HepG2 (cell line): Measurements from ENCODE around the gene ZBTB7A. TPM values are rescaled to one million over a fixed set of nuclear protein-coding genes. Genes with fewer than 3 reads are reported as not detected.
A peak's percentile ranks its signal among the peaks of the same experiment; 100 is the strongest.

Source experiments
- ATAC-seq: fragments of 200-7000 bp; cut with Tn5 transposase; 3 replicates; pipeline ENCODE4 v1.9.1; 2020; ENCODE audit warnings: mild to moderate bottlenecking, moderate library complexity
- BruUV-seq: library from RNA; stranded (reverse); fragments of 400-500 nt; replicated peaks from 2 replicates; lab custom pipeline; 2021; lab: Mats Ljungman, UMichigan
- CTCF ChIA-PET: fragments of 300-600 bp; formaldehyde crosslinking; extraction: SDS; loops from one replicate; lab custom pipeline; 2021; ENCODE audit warnings: low total read pairs, inconsistent platforms, low intra/inter-chr PET ratio; lab: Yijun Ruan, JAX
- POLR2A ChIA-PET: fragments of 350-600 bp; sonication (Branson Sonifier 250); formaldehyde crosslinking; loops from one replicate; lab custom pipeline; 2020; ENCODE audit warnings: antibody characterized with exemption, inconsistent platforms; lab: Yijun Ruan, JAX
- DNase-seq: peaks from one replicate; pipeline ENCODE4 v3.0.0-alpha.2; 2015; ENCODE audit warnings: low spot score
- FAIRE-seq: peaks from 3 replicates; lab custom pipeline; 2011; peaks lifted over from hg19 to GRCh38; lab: Jason Lieb, UNC
- H2AFZ ChIP-seq: one replicate; pipeline ENCODE4 v1.6.1; 2011; ENCODE audit warnings: low read length, inconsistent platforms
- H3K27ac ChIP-seq: fragments of 300-600 bp; 3 replicates; pipeline ENCODE4 v1.8.0; 2011; ENCODE audit warnings: mixed run types, mild to moderate bottlenecking, mixed read lengths, low read length, inconsistent platforms; ENCODE audit not compliant: insufficient read depth; ENCODE audit errors: extremely low read length
- H3K27me3 ChIP-seq, 2 experiments: fragments of 200-600 bp in 1 of 2; 2 replicates in 1 of 2; 3 replicates in 1 of 2; pipeline versions ENCODE4 v1.6.0 to v1.8.0; 2011; ENCODE audit warnings: low read length in 2 of 2, mild to moderate bottlenecking in 2 of 2, moderate library complexity in 2 of 2, inconsistent platforms in 1 of 2; ENCODE audit not compliant: insufficient read depth in 2 of 2, control insufficient read depth in 1 of 2
- H3K36me3 ChIP-seq, 2 experiments: fragments of 200-600 bp in 1 of 2; replicated peaks in 1 of 2; 2 replicates in 1 of 2; 3 replicates in 1 of 2; pipeline versions ENCODE4 v1.5.1 to v1.8.0; 2011; ENCODE audit warnings: low read length in 2 of 2, inconsistent platforms in 1 of 2; ENCODE audit not compliant: insufficient read depth in 2 of 2, control insufficient read depth in 1 of 2
- H3K4me1 ChIP-seq: 2 replicates; pipeline ENCODE4 v1.5.1; 2012; ENCODE audit warnings: low read length, inconsistent platforms; ENCODE audit not compliant: insufficient read depth
- H3K4me2 ChIP-seq: 2 replicates; pipeline ENCODE4 v1.6.0; 2011; ENCODE audit warnings: low read depth, low read length, inconsistent platforms
- H3K4me3 ChIP-seq, 3 experiments: fragments of 200-600 bp in 1 of 3; sonication (generic), shearing (Covaris generic) in 1 of 3; replicated peaks in 1 of 3; 2 replicates each; pipeline ENCODE4 v1.5.1; 2011 to 2016; ENCODE audit warnings: low read length in 3 of 3, inconsistent platforms in 2 of 3, low read depth in 2 of 3, mild to moderate bottlenecking in 2 of 3, control low read depth in 1 of 3, mixed read lengths in 1 of 3; ENCODE audit not compliant: insufficient read depth in 1 of 3
- H3K79me2 ChIP-seq: one replicate; pipeline ENCODE4 v1.6.1; 2011; ENCODE audit warnings: low read length, inconsistent platforms; ENCODE audit not compliant: insufficient read depth
- H3K9ac ChIP-seq: 2 replicates; pipeline ENCODE4 v1.6.0; 2011; ENCODE audit warnings: mild to moderate bottlenecking, low read depth, low read length, inconsistent platforms; ENCODE audit not compliant: insufficient read depth
- H3K9me3 ChIP-seq: 2 replicates; pipeline ENCODE4 v1.5.1; 2012; ENCODE audit warnings: mild to moderate bottlenecking, low read length
- H4K20me1 ChIP-seq: 2 replicates; pipeline ENCODE4 v1.6.0; 2011; ENCODE audit warnings: inconsistent platforms, mild to moderate bottlenecking, low read length, moderate library complexity; ENCODE audit not compliant: insufficient read depth
- CCDC6 ChIP-seq: sonication (generic); formaldehyde crosslinking; IDR thresholded peaks from 2 replicates; pipeline ENCODE4 v1.8.1; 2022; ENCODE audit warnings: mild to moderate bottlenecking, missing genetic modification reagents, moderate library complexity
- MYNN ChIP-seq: sonication (generic); formaldehyde crosslinking; IDR thresholded peaks from 2 replicates; pipeline ENCODE4 v1.4.0; 2020; ENCODE audit warnings: mild to moderate bottlenecking, low read depth, missing genetic modification reagents
- NR2F1 ChIP-seq, 2 experiments: fragments of 450-650 bp in 1 of 2; formaldehyde crosslinking in 1 of 2; IDR thresholded peaks; 2 replicates each; pipeline versions ENCODE4 v1.5.0 to v1.6.1; 2016 to 2020; ENCODE audit warnings: mild to moderate bottlenecking in 1 of 2, missing compliant biosample characterization in 1 of 2, missing genetic modification reagents in 1 of 2, moderate library complexity in 1 of 2
- RXRB ChIP-seq: IDR thresholded peaks from 2 replicates; pipeline ENCODE4 v1.6.1; 2016; ENCODE audit warnings: borderline replicate concordance, missing genetic modification reagents, missing compliant biosample characterization
- ZFX ChIP-seq: sonication (generic); formaldehyde crosslinking; IDR thresholded peaks from 2 replicates; pipeline ENCODE4 v1.4.0; 2020; ENCODE audit warnings: mild to moderate bottlenecking, low read depth, missing genetic modification reagents, moderate library complexity
- WGBS: methylation state at CpG from one replicate; pipeline ENCODE4 v1.1.6; 2017; ENCODE audit warnings: low lambda C conversion rate; 5-methylcytosine and 5-hydroxymethylcytosine counted together
- in situ Hi-C: cut with HindIII; loops from 2 replicates; pipeline ENCODE4 v1.10.0; 2017; ENCODE audit warnings: low pct_unique_long_range_greater_than_20kb; ENCODE audit not compliant: extremely low pct_ligation_motif_present
- intact Hi-C: fragments of 100-400 bp; cut with micrococcal nuclease; formaldehyde crosslinking; loops from one replicate; pipeline ENCODE4 v1.10.0; 2022; ENCODE audit not compliant: unreplicated experiment
- polyA plus RNA-seq, 8 experiments: library from polyadenylated mRNA; depleted of rRNA in 3 of 8; stranded (reverse) in 7 of 8; unstranded in 1 of 8; fragments of >200 nt; fragmentation: Illumina TruSeq in 4 of 8; extraction: Trizol in 4 of 8; gene quantifications; 2 replicates each; pipeline versions ENCODE4 v1.2.1 to v1.2.3, GENCODE V29; 2011 to 2016; ENCODE audit warnings: low read depth in 4 of 8, missing spikeins in 1 of 8, mixed read lengths in 1 of 8; ENCODE audit not compliant: insufficient read depth in 1 of 8
- total RNA-seq, 5 experiments: library from RNA; depleted of rRNA; stranded (reverse); fragments of >200 nt; fragmentation: Illumina TruSeq; extraction: Trizol; gene quantifications; 2 replicates each; pipeline ENCODE4 v1.2.3, GENCODE V29; 2016; ENCODE audit warnings: low read depth in 1 of 5
- TF ChIP-seq, protein P1 (sequence below): sonication (generic); formaldehyde crosslinking; conservative IDR thresholded peaks from 2 replicates; pipeline ENCODE4 v1.4.0; 2020; ENCODE audit warnings: missing genetic modification reagents
- TF ChIP-seq, protein P2 (sequence below): sonication (generic); formaldehyde crosslinking; IDR thresholded peaks from one replicate; pipeline ENCODE4 v1.5.1; 2020; ENCODE audit warnings: mild to moderate bottlenecking, missing genetic modification reagents; ENCODE audit errors: not compliant biosample characterization

ZBTB7A gene
- total and polyA plus RNA-seq, 2 of the 13 experiments (the other 11 are each of a cell fraction or from before 2014, with no cell fraction given), result 3.6 to 4.0 TPM

DNA sequence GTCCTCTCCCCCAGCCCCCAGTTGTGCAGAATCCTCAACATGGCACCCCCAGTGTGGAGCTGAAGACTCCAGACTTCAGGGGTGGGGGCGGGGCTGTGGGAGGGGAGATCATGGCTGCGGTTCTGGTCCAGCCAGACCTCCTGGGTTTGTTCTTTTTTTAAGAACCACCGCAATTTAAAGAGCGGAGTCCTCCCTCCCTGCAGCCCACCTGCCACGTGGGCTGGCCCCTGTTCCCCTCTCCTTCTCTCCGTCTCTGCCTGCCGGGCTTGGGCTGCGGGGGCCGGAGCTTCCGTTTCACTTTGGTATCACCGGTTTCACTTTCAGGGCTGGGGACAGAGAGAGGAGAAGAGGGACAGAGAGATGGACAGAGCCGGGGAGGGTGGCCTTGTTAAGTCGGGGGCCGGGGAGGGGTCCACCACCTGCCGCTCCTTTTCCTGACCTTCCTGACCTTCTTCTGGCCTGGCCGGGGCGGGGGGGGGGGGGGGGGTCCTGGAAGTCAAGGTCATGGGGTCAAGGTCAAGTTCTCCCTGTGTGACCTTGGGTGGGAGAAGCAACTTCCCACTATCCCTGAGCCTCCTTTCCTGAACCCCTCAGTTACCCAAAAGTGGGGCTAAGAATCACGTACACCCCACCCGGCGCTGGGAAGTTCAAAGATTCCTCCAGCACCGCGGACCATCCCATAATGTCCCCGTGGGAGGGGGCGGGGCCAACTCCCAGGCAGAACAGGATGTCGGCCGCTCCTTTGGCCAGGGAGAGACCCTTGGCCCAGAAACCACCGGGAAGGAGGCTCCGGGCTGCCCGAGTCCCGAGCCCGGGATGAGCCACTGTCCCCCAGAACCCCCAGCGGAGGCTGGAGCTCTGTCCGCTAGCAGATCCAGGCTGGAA, 11.3 kb upstream of the ZBTB7A start (continued):
- TF ChIP-seq ZFX (CRISPR knock-in tag) (peak; percentile 19; the same call in 1 of the 2 replicates), CCDC6 (CRISPR knock-in tag) (no peak), RXRB (0 out of 2 replicates have a peak, but pooled peaks have one; percentile 22), NR2F1 (CRISPR knock-in tag; IDR thresholded peaks at IDR 0.05) (peak; percentile 67 to 92)

DNA sequence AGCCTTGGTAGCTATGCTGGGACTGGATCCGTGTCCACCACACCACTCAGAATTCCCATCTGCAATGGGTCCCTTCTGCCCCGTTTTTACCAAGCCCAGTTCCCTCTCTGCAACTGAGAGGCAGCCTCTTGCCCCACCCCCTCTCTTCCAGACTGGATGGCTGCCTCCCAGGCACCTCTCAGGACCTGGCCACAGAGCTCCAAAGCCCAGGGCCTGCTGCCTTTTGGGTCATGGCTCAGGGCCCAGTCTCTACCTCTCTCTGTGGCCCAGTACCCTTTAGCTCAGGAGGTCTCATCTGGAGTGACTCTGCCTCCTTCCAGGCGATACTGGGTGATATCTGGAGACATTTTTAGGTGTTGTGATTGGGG, 10.3 kb upstream of the ZBTB7A start:
- peak overlapping the region; percentile 41; the same call in 1 of the 2 replicates for H3K9ac ChIP-seq
- in situ Hi-C loops, result no loop called here
- FAIRE-seq (no peak), ATAC-seq (peak; percentile 24), DNase-seq (no peak)
- H3K36me3 ChIP-seq, result no peaks in the 10 kb centered on the region
- intact Hi-C loops, result no loop called here
- POLR2A ChIA-PET, result interaction anchor here (0.6 to 2.2 kb wide), 5 partner anchors 11 to 78 kb away, joined by 3 to 15 read pairs (median 6); partner anchors contain the start of gene ZBTB7A
- no peak overlapping the region for H2AFZ ChIP-seq
- CTCF ChIA-PET, result no interaction called here
- no peak overlapping the region for H3K27ac ChIP-seq
- no TSS peak for BruUV-seq
- H3K4me3 ChIP-seq, result peak overlapping the region in 2 of 3 experiments; percentile 78 to 100; a peak in 5 of 6 replicates
- H3K9me3 ChIP-seq, result no peaks in the 10 kb centered on the region
- WGBS, result 28% methylated on average over 3 of the region's 3 CpGs
- H3K27me3 ChIP-seq, result no peaks in the 10 kb centered on the region
- 0 out of 2 replicates have a peak, but pooled peaks have one; percentile 32 for TF ChIP-seq MYNN (CRISPR knock-in tag)
- TF ChIP-seq, protein P1, sequence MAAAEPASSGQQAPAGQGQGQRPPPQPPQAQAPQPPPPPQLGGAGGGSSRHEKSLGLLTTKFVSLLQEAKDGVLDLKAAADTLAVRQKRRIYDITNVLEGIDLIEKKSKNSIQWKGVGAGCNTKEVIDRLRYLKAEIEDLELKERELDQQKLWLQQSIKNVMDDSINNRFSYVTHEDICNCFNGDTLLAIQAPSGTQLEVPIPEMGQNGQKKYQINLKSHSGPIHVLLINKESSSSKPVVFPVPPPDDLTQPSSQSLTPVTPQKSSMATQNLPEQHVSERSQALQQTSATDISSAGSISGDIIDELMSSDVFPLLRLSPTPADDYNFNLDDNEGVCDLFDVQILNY (CRISPR knock-in tag), result no peak
- TF ChIP-seq, protein P2, sequence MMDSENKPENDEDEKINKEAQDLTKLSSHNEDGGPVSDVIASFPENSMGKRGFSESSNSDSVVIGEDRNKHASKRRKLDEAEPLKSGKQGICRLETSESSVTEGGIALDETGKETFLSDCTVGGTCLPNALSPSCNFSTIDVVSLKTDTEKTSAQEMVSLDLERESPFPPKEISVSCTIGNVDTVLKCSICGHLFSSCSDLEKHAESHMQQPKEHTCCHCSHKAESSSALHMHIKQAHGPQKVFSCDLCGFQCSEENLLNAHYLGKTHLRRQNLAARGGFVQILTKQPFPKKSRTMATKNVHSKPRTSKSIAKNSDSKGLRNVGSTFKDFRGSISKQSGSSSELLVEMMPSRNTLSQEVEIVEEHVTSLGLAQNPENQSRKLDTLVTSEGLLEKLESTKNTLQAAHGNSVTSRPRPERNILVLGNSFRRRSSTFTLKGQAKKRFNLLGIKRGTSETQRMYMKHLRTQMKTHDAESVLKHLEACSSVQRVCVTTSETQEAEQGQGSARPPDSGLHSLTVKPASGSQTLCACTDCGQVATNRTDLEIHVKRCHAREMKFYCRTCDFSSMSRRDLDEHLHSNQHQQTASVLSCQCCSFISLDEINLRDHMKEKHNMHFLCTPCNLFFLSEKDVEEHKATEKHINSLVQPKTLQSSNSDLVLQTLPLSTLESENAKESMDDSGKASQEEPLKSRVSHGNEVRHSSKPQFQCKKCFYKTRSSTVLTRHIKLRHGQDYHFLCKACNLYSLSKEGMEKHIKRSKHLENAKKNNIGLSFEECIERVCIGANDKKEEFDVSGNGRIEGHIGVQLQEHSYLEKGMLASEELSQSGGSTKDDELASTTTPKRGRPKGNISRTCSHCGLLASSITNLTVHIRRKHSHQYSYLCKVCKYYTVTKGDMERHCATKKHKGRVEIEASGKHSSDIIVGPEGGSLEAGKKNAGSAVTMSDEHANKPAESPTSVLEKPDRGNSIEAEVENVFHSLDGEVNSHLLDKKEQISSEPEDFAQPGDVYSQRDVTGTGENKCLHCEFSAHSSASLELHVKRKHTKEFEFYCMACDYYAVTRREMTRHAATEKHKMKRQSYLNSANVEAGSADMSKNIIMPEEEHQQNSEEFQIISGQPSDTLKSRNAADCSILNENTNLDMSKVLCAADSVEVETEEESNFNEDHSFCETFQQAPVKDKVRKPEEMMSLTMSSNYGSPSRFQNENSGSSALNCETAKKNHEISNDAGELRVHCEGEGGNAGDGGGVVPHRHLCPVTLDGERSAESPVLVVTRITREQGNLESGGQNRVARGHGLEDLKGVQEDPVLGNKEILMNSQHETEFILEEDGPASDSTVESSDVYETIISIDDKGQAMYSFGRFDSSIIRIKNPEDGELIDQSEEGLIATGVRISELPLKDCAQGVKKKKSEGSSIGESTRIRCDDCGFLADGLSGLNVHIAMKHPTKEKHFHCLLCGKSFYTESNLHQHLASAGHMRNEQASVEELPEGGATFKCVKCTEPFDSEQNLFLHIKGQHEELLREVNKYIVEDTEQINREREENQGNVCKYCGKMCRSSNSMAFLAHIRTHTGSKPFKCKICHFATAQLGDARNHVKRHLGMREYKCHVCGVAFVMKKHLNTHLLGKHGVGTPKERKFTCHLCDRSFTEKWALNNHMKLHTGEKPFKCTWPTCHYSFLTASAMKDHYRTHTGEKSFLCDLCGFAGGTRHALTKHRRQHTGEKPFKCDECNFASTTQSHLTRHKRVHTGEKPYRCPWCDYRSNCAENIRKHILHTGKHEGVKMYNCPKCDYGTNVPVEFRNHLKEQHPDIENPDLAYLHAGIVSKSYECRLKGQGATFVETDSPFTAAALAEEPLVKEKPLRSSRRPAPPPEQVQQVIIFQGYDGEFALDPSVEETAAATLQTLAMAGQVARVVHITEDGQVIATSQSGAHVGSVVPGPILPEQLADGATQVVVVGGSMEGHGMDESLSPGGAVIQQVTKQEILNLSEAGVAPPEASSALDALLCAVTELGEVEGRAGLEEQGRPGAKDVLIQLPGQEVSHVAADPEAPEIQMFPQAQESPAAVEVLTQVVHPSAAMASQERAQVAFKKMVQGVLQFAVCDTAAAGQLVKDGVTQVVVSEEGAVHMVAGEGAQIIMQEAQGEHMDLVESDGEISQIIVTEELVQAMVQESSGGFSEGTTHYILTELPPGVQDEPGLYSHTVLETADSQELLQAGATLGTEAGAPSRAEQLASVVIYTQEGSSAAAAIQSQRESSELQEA (CRISPR knock-in tag), result peak; percentile 4
- no peaks in the 10 kb centered on the region for H4K20me1 ChIP-seq
- H3K79me2 ChIP-seq, result no peaks in the 10 kb centered on the region
- H3K4me1 ChIP-seq, result peaks cover 35% of the 10 kb centered on the region
- peak overlapping the region; percentile 95 for H3K4me2 ChIP-seq
